H9 (cell line): Measurements from ENCODE around the gene IFNA13. TPM values are rescaled to one million over a fixed set of nuclear protein-coding genes. Genes with fewer than 3 reads are reported as not detected.

Experiments used
- DNase-seq: peaks from one replicate; pipeline ENCODE4 v3.0.0-alpha.2; 2017
- H2AFZ ChIP-seq: one replicate; pipeline ENCODE4 v1.6.1; 2013; ENCODE audit warnings: mild to moderate bottlenecking, low read length, control low read depth, moderate library complexity
- H2AK5ac ChIP-seq: 2 replicates; pipeline ENCODE4 v1.6.1; 2013; ENCODE audit warnings: low read length, control low read depth, mixed read lengths; ENCODE audit not compliant: insufficient read length
- H2BK120ac ChIP-seq: one replicate; pipeline ENCODE4 v1.6.1; 2013; ENCODE audit warnings: low read depth, mild to moderate bottlenecking, low read length, control low read depth, inconsistent platforms; ENCODE audit not compliant: poor library complexity, severe bottlenecking
- H2BK12ac ChIP-seq: 2 replicates; pipeline ENCODE4 v1.6.1; 2013; ENCODE audit warnings: low read length, control low read depth, mixed read lengths, low read depth; ENCODE audit not compliant: insufficient read length
- H2BK15ac ChIP-seq: 2 replicates; pipeline ENCODE4 v1.6.1; 2013; ENCODE audit warnings: low read depth, low read length, control low read depth
- H2BK20ac ChIP-seq: one replicate; pipeline ENCODE4 v1.6.1; 2013; ENCODE audit warnings: low read depth, mild to moderate bottlenecking, low read length, control low read depth, inconsistent platforms; ENCODE audit not compliant: poor library complexity, severe bottlenecking
- H2BK5ac ChIP-seq: 2 replicates; pipeline ENCODE4 v1.6.1; 2013; ENCODE audit warnings: low read length, control low read depth, mixed read lengths; ENCODE audit not compliant: insufficient read length
- H3K14ac ChIP-seq: 2 replicates; pipeline ENCODE4 v1.6.1; 2013; ENCODE audit warnings: low read length, control low read depth; ENCODE audit not compliant: insufficient read depth
- H3K18ac ChIP-seq: 2 replicates; pipeline ENCODE4 v1.6.1; 2013; ENCODE audit warnings: low read depth, mild to moderate bottlenecking, mixed read lengths, low read length, control low read depth; ENCODE audit not compliant: insufficient read length
- H3K23ac ChIP-seq: 2 replicates; pipeline ENCODE4 v1.6.1; 2013; ENCODE audit warnings: low read length, control low read depth, mixed read lengths, low read depth; ENCODE audit not compliant: insufficient read length
- H3K23me2 ChIP-seq: 2 replicates; pipeline ENCODE4 v1.6.1; 2013; ENCODE audit warnings: low read depth, mild to moderate bottlenecking, mixed read lengths, low read length, control low read depth; ENCODE audit not compliant: insufficient read length, poor library complexity, severe bottlenecking
- H3K27ac ChIP-seq: 2 replicates; pipeline ENCODE4 v1.5.1; 2013; ENCODE audit warnings: low read length, control low read depth, mixed read lengths, low read depth; ENCODE audit not compliant: insufficient read length
- H3K27me3 ChIP-seq: 2 replicates; pipeline ENCODE4 v1.6.1; 2013; ENCODE audit warnings: low read length, control low read depth, inconsistent platforms; ENCODE audit not compliant: insufficient read depth
- H3K4ac ChIP-seq: 2 replicates; pipeline ENCODE4 v1.6.1; 2013; ENCODE audit warnings: low read depth, mild to moderate bottlenecking, control low read depth, inconsistent platforms, low read length, moderate library complexity
- H3K4me1 ChIP-seq: 2 replicates; pipeline ENCODE4 v1.6.1; 2013; ENCODE audit warnings: low read length, control low read depth, inconsistent platforms; ENCODE audit not compliant: insufficient read depth
- H3K4me2 ChIP-seq: 2 replicates; pipeline ENCODE4 v1.6.1; 2013; ENCODE audit warnings: low read length, control low read depth, mixed read lengths; ENCODE audit not compliant: insufficient read length, insufficient read depth
- H3K56ac ChIP-seq: 2 replicates; pipeline ENCODE4 v1.6.1; 2013; ENCODE audit warnings: low read depth, mild to moderate bottlenecking, mixed read lengths, low read length, control low read depth; ENCODE audit not compliant: insufficient read length
- H3K79me1 ChIP-seq: 2 replicates; pipeline ENCODE4 v1.6.1; 2013; ENCODE audit warnings: low read depth, mild to moderate bottlenecking, moderate library complexity, low read length, control low read depth, inconsistent platforms; ENCODE audit not compliant: insufficient read depth, poor library complexity, severe bottlenecking
- H3K79me2 ChIP-seq: 2 replicates; pipeline ENCODE4 v1.6.1; 2013; ENCODE audit warnings: low read length, control low read depth, inconsistent platforms; ENCODE audit not compliant: insufficient read depth
- H3K9ac ChIP-seq: 2 replicates; pipeline ENCODE4 v1.6.1; 2013; ENCODE audit warnings: low read length, control low read depth, mixed read lengths; ENCODE audit not compliant: insufficient read length; ENCODE audit errors: extremely low read depth
- H3K9me3 ChIP-seq: one replicate; pipeline ENCODE4 v1.6.1; 2013; ENCODE audit warnings: low read depth, low read length, inconsistent platforms; ENCODE audit not compliant: control insufficient read depth
- H3T11ph ChIP-seq: one replicate; pipeline ENCODE4 v1.6.1; 2013; ENCODE audit warnings: mild to moderate bottlenecking, low read length, control low read depth, inconsistent platforms
- H4K20me1 ChIP-seq: one replicate; pipeline ENCODE4 v1.6.1; 2013; ENCODE audit not compliant: control insufficient read depth, insufficient read length, insufficient read depth
- H4K5ac ChIP-seq: 2 replicates; pipeline ENCODE4 v1.6.1; 2013; ENCODE audit warnings: low read depth, mild to moderate bottlenecking, mixed read lengths, low read length, control low read depth; ENCODE audit not compliant: insufficient read length
- H4K8ac ChIP-seq: replicated peaks from 2 replicates; pipeline ENCODE4 v1.6.1; 2013; ENCODE audit warnings: low read length, control low read depth, mixed read lengths, low read depth; ENCODE audit not compliant: insufficient read length
- H4K91ac ChIP-seq: 2 replicates; pipeline ENCODE4 v1.6.1; 2013; ENCODE audit warnings: low read depth, mild to moderate bottlenecking, moderate library complexity, mixed read lengths, low read length, control low read depth; ENCODE audit not compliant: insufficient read length
- H3K27ac Mint-ChIP-seq, 3 experiments: 2 replicates in 2 of 3; 3 replicates in 1 of 3; pipeline ENCODE4 v1.8.0; 2020 to 2021; ENCODE audit warnings: mixed read lengths in 3 of 3, mild to moderate bottlenecking in 1 of 3, moderate library complexity in 1 of 3
- H3K27me3 Mint-ChIP-seq: 2 replicates; pipeline ENCODE4 v1.8.0; 2021; ENCODE audit warnings: low read depth, mild to moderate bottlenecking, moderate library complexity, mixed read lengths
- H3K36me3 Mint-ChIP-seq, 3 experiments: 2 replicates in 2 of 3; 3 replicates in 1 of 3; pipeline ENCODE4 v1.8.0; 2020 to 2021; ENCODE audit warnings: low read depth in 3 of 3, mixed read lengths in 3 of 3; ENCODE audit not compliant: insufficient read depth in 1 of 3
- H3K4me1 Mint-ChIP-seq, 2 experiments: 2 replicates each; pipeline ENCODE4 v1.8.0; 2020; ENCODE audit warnings: mixed read lengths in 2 of 2
- H3K4me3 Mint-ChIP-seq, 2 experiments: 2 replicates in 1 of 2; 3 replicates in 1 of 2; pipeline ENCODE4 v1.8.0; 2020 to 2021; ENCODE audit warnings: mild to moderate bottlenecking in 2 of 2, mixed read lengths in 2 of 2, moderate library complexity in 1 of 2
- H3K9me3 Mint-ChIP-seq, 2 experiments: 2 replicates in 1 of 2; 3 replicates in 1 of 2; pipeline ENCODE4 v1.8.0; 2020; ENCODE audit warnings: mild to moderate bottlenecking in 2 of 2, mixed read lengths in 2 of 2, moderate library complexity in 1 of 2
- CTCF ChIP-seq: fragments of 200-600 bp; sonication (generic); conservative IDR thresholded peaks from 3 replicates; pipeline ENCODE4 v1.8.0; 2021; ENCODE audit warnings: antibody characterized with exemption, mild to moderate bottlenecking
- WGBS: extraction: QIAGEN DNeasy Blood & Tissue Kit; methylation state at CpG from one replicate; pipeline ENCODE4 v1.1.7; 2013; ENCODE audit warnings: missing lambda C conversion rate, low lambda C conversion rate, mixed read lengths; ENCODE audit not compliant: insufficient read length; ENCODE audit errors: extremely low coverage; 5-methylcytosine and 5-hydroxymethylcytosine counted together
- long read RNA-seq: library from polyadenylated mRNA; unstranded; transcript quantifications from one replicate; pipeline ENCODE4 v2.0.0, GENCODE V29; 2020
- total RNA-seq: library from RNA; stranded (reverse); gene quantifications from 2 replicates; pipeline ENCODE4 v1.2.1, GENCODE V29; 2021

The IFNA13 gene
- total RNA-seq, result not detected in 2 replicates
- long read RNA-seq, result 0 reads

GRCh38 chr9:21367957-21368356 is at the start of gene IFNA13:
Gene IFNA13 (minus strand): TSS chr9:21368057. CDS start chr9:21368010, 47 bp downstream.
- H4K91ac ChIP-seq, result no peak within 1 kb of the TSS
- Mint-ChIP-seq H3K4me3 (no peak within 1 kb of the TSS), H3K9me3 (no peaks in the 10 kb centered on the region), H3K27me3 (peaks cover 1% of the 10 kb centered on the region; the same call in 1 of the 2 replicates), H3K4me1 (0 out of 4 replicates have a peak, but pooled peaks cover 0 to 2% of the 10 kb centered on the region in 2 experiments), H3K27ac (no peak within 1 kb of the TSS), H3K36me3 (no peaks in the 10 kb centered on the region)
- TF ChIP-seq CTCF, result no peak
- no peak within 1 kb of the TSS for H3K14ac ChIP-seq
- no peaks in the 10 kb centered on the region for H4K20me1 ChIP-seq
- H4K8ac ChIP-seq, result no peak within 1 kb of the TSS
- H3K23ac ChIP-seq, result no peak within 1 kb of the TSS
- H3K18ac ChIP-seq, result no peak within 1 kb of the TSS
- H3K4ac ChIP-seq, result no peak within 1 kb of the TSS
- no CpG with 5 or more reads among the region's 3 CpGs for WGBS
- no peak within 1 kb of the TSS for H2BK12ac ChIP-seq
- H3K79me2 ChIP-seq, result no peaks in the 10 kb centered on the region
- H3T11ph ChIP-seq, result no peak within 1 kb of the TSS
- no peak within 1 kb of the TSS for H2BK120ac ChIP-seq
- H3K56ac ChIP-seq, result no peak within 1 kb of the TSS
- no peak for DNase-seq
- H3K27me3 ChIP-seq, result no peaks in the 10 kb centered on the region
- H3K4me2 ChIP-seq, result no peak within 1 kb of the TSS
- H2BK20ac ChIP-seq, result no peak within 1 kb of the TSS
- no peak within 1 kb of the TSS for H2BK15ac ChIP-seq
- no peaks in the 10 kb centered on the region for H3K79me1 ChIP-seq
- H3K9ac ChIP-seq, result no peak within 1 kb of the TSS
- H3K4me1 ChIP-seq, result no peaks in the 10 kb centered on the region; the same call in 1 of the 2 replicates
- H3K23me2 ChIP-seq, result no peaks in the 10 kb centered on the region
- H2AFZ ChIP-seq, result no peak within 1 kb of the TSS
- H4K5ac ChIP-seq, result no peak within 1 kb of the TSS
- no peak within 1 kb of the TSS for H2BK5ac ChIP-seq
- no peak within 1 kb of the TSS for H2AK5ac ChIP-seq
- no peaks in the 10 kb centered on the region for H3K9me3 ChIP-seq
- H3K27ac ChIP-seq, result no peak within 1 kb of the TSS
